HK-2 (cell line): Measurements from ENCODE around the gene CCSER1.

Experiments
- DNase-seq: peaks from one replicate; pipeline ENCODE4 v3.0.0-alpha.2; 2018; ENCODE audit not compliant: unreplicated experiment

The CCSER1 gene

GRCh38 chr4:90951037-90951436 is 823.8 kb downstream of the CCSER1 start:
- DNase-seq, result peak; percentile 17

- DNase-seq, result peak; percentile 41
Observed at GRCh38 chr4:90958256-90958895, 831.2 kb downstream of the CCSER1 start.

DNA sequence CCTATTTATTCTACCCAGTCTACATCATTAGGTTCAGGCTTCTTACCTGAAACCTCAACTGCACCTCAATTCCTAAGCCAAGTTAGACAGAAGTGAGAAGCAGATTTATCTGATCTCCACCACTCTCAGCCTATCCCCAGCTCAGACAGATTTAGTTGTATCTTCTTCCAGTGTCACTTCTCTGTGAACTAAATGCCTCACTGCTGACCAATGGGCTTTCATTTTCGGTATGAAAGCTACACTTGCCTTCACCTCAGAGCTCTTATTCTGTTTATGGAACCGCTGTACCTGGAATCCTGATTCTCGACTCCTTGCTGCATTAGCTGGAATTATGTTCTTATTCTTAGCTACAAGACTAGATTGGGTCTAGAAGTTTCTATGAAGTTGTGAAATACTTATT is 833.2 kb downstream of the CCSER1 start:
- no peak for DNase-seq

DNA sequence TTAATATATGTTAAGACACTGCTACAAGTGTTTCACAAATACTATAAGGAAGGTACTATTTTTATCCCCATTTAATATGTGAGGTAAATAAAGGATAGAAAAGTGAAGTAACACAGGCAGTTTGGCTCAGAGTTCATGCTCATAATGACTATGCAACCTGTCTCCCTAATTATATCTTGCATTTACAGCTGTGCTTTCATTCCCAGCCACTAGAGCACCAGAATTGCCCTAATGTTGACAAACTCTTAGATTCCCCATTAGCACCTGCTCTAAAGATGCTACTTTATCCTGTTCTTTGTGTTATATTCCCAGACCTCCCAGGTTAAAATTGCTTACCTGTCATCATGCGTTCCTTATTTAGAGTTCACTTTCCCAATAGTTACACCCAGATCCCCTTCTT is 833.6 kb downstream of the CCSER1 start:
- DNase-seq, result no peak

- no peak for DNase-seq
Observed at GRCh38 chr4:90970021-90970420, 842.8 kb downstream of the CCSER1 start.

GRCh38 chr4:90977726-90978125 is 850.5 kb downstream of the CCSER1 start:
- DNase-seq, result no peak

- no peak for DNase-seq
Observed at GRCh38 chr4:90979556-90979955, 852.4 kb downstream of the CCSER1 start.

- DNase-seq, result no peak
Observed at GRCh38 chr4:90982813-90983212, 855.6 kb downstream of the CCSER1 start.

DNA sequence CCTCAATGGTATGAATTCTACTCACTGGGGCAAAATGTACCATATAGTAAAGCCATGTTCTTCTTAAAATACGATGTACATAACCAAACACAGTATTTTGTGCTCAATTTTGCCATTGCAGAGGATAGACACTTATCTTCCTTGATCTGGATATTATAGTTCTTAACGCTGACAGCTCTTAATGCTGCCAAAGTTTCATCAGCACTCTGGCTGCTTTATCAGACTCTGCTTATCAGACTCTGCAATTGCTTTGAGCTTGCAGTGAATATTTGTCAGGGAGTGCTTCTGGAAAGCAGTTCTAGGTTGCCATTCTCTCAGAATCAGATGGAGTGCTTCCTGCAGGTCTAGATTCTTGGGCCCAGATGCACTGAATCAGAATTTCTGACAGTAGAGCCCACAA is 863.1 kb downstream of the CCSER1 start:
- DNase-seq, result no peak

GRCh38 chr4:90992213-90992612 is 865.0 kb downstream of the CCSER1 start:
- no peak for DNase-seq

- no peak for DNase-seq
Observed at GRCh38 chr4:90994851-90995574, 867.8 kb downstream of the CCSER1 start.

- DNase-seq, result no peak
Observed at GRCh38 chr4:90995996-90996395, 868.8 kb downstream of the CCSER1 start.

DNA sequence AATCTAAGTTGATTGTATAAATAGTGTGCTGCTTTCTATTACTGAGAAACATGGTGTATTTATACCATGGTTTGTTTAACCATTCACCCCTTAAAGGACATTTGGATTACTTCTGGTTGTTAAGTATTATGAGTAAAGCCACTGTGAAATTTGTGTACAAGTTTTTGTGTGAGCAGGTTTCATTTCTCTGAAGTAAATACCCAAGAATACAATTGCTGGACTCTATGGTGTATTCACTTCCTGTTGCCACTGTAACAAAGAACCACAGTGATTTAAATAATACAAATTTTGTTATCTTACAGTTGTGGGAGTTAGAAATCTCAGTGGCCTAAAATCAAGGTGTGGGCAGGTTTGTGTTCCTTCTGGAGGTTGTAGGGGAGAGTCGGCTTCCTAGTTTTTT is 869.6 kb downstream of the CCSER1 start:
- no peak for DNase-seq

DNA sequence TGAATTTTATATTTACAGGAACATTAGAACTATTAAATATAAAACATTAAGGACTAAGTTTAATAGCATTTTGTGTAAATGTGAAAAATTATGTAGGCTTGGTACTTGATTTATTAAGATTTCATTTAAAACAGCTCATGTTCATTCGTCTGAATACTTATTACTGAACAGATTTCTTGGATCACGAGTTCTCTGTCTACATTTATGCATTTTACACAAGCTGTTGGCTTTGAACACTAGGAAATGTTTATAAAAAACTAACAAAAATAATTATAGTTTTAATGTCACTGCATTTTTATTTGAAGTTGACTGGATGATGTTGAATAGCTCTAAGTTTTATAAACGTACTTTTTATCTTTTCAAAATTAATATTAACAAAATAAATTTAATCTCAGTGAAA is 888.7 kb downstream of the CCSER1 start:
- DNase-seq, result no peak

GRCh38 chr4:91019513-91019912 is 892.3 kb downstream of the CCSER1 start:
- no peak for DNase-seq

DNA sequence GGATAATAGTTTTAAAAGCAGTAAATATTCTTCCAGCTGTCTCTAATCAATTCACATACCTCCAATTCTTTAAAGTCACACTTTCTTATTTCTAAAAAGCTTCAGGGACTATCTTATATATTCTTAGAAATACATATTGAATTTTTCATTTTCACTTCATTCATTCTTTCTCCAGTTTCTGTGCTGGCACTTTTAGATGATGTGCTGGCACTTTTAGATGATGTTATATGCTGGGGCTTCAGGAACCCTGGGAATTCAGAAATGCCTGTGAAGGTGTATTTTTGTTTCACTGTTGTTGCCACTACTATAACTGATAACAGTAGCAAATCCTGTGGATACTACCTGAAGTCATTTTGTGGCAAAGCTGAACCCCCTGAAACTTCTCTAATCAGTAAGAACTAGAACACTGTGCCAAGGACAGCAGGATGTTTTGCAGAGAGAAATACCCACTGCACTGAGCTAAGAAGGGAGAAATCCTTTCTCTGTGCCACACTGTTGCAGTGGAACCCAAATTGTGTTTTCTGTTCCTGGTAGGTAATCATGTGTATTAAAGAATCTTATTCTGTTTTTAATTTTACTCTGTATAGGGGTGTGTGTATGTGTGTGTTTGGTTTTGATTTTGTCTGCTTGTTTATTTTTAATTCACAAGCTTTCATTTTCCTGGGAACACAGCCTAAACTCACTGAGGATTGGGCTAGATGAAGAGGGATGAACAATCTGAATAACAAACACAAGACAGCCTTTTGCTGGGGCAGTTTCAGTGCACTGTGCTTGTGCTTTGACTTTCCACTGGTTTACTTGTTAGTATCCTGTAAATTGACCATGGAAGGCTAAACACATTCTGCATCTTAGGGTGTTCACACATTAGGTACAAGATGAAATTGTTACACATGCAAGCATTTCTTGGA is 898.3 kb downstream of the CCSER1 start:
- no peak for DNase-seq

DNA sequence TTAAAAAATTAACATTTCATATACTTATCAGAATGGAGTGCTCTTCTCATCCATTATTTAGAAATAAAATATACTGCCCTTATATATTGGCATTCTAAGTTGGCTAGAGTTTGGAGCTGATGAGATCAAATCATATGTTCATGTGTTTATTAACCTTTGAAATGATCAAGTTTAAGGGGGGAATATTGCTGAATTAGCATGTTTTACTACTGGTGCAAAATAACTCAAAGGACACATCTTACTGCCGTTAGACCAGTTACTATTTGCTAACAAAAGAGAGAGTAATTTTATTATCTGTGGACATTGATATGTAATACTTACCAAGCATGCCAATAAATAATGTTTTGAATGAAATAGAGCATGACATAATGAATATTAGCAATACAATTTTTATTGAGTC is 901.0 kb downstream of the CCSER1 start:
- no peak for DNase-seq

DNA sequence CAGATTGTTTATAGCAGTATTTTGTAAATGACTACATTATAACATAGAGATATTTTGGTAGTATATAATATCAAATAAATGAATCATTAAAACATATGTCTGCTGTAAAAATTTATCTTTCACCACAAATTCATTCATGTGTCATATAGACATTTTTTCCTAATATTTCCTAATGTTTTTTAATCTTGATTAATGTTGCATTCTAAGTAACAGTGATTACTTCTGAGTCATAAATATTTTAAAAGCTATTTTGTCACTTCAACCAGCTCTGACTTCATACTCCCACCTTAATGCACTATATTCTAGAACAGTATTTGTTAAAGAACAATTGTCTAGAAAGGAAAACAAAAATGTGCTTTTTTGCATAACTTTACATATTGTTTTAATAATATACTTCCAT is 904.6 kb downstream of the CCSER1 start:
- no peak for DNase-seq

DNA sequence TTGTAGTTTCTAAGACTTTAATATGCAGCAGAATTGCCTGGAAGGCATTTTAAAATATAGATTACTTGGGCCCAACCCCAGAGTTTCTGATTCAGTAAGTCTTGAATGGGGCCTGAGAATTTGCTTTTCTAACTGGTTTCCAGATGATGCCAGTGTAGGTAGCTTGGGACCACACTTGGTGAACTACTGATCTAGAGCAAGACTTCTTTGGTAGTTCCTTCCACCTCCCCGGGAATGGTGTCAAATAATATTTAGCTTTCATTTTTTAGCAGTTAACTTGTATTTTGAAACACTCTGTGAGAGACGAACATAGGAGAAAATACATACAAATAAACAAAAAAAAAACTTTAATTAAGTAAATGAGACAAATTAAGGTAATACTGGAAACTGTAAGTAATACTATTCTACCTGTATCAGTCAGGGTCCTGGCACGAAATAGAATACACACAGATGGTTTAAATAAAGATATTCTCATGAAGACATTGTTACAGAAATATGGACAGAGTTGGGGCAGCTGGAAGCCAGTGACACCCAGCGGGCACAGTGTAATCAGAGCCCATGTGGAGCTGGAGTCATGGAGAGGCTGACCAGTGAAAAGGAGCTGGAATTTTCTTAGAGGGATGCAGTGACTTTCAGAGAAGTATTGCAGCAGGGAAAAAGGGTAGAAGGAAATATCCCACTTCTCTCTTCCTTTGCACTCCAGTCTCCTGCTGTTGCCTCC is 905.7 kb downstream of the CCSER1 start:
- DNase-seq, result no peak

GRCh38 chr4:91035276-91035675 is 908.1 kb downstream of the CCSER1 start:
- DNase-seq, result no peak

DNA sequence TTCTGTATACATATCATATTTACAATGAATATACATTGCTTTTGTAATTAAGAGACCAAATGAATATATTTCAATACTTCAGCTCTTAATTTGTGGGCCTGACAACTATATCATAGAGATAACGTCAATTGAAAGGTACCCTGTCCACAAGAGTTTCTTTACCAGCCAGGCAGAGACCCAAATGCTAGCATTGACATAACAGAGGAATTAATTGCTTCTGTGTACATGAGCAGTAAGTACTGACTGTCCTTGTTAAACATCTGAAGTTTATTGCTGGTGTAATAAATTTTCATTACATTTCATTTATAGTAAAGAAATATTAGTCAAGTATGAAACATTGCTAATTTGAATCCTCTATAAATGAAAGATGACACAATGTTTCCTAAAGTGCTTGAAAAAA is 910.8 kb downstream of the CCSER1 start:
- no peak for DNase-seq

GRCh38 chr4:91057871-91058270 is 930.7 kb downstream of the CCSER1 start:
- no peak for DNase-seq
